HS-27A (cell line): ENCODE results near the gene ZNF474.

Source experiments
- DNase-seq: peaks from one replicate; pipeline ENCODE4 v3.0.0-alpha.2; 2012; ENCODE audit warnings: low read depth, missing footprints

The ZNF474 gene

GRCh38 chr5:122181863-122182262 is 52.5 kb downstream of the ZNF474 start:
- DNase-seq = no peak

- DNase-seq = no peak
Measured at GRCh38 chr5:122182491-122182921, 53.2 kb downstream of the ZNF474 start.

- DNase-seq = no peak
Measured at GRCh38 chr5:122183098-122183787, 53.9 kb downstream of the ZNF474 start.

- DNase-seq = no peak
Measured at GRCh38 chr5:122183788-122184170, 54.4 kb downstream of the ZNF474 start.

- no peak for DNase-seq
Measured at GRCh38 chr5:122184676-122185255, 55.4 kb downstream of the ZNF474 start.

GRCh38 chr5:122187426-122187825 is 58.1 kb downstream of the ZNF474 start:
- DNase-seq = no peak

- DNase-seq = no peak
Measured at GRCh38 chr5:122190156-122190555, 60.8 kb downstream of the ZNF474 start.

- DNase-seq = no peak
Measured at GRCh38 chr5:122192497-122193496, 63.5 kb downstream of the ZNF474 start.

GRCh38 chr5:122195802-122196394 is 66.6 kb downstream of the ZNF474 start:
- DNase-seq = no peak

- DNase-seq = no peak
Measured at GRCh38 chr5:122199146-122199545, 69.8 kb downstream of the ZNF474 start.

GRCh38 chr5:122200450-122200849 is 71.1 kb downstream of the ZNF474 start:
- DNase-seq = no peak

- no peak for DNase-seq
Measured at GRCh38 chr5:122200865-122201264, 71.5 kb downstream of the ZNF474 start.

GRCh38 chr5:122201365-122201764 is 72.0 kb downstream of the ZNF474 start:
- DNase-seq = no peak

- DNase-seq = no peak
Measured at GRCh38 chr5:122202952-122203351, 73.6 kb downstream of the ZNF474 start.
